HG03354 (cell line): ENCODE results near the gene ACVR1C.

Source experiments
- ATAC-seq: cut with Tn5 transposase; IDR thresholded peaks from one replicate; pipeline ENCODE4 v1.9.1; 2021; ENCODE audit warnings: mild to moderate bottlenecking; ENCODE audit not compliant: unreplicated experiment, poor library complexity, severe bottlenecking

ACVR1C gene

DNA sequence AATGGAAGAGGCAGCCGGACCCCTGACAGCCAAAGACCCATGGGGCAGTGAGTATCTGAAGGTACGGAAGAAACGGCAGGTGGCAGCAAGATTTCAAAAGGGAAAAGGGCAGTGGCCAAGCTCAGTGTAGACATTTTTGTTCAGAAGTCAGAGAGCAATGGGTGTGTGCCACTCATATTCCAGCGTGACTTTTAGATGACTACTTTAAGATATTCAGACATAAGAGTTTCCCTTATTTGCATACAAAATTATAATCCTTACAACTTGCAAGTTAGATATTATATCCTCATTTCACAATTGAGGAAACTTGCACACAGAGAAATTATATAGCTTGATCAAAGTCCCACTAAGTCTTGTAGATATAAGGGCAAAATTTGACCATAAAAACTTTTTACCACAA lies 124.0 kb downstream of the ACVR1C start:
- ATAC-seq, result no peak

DNA sequence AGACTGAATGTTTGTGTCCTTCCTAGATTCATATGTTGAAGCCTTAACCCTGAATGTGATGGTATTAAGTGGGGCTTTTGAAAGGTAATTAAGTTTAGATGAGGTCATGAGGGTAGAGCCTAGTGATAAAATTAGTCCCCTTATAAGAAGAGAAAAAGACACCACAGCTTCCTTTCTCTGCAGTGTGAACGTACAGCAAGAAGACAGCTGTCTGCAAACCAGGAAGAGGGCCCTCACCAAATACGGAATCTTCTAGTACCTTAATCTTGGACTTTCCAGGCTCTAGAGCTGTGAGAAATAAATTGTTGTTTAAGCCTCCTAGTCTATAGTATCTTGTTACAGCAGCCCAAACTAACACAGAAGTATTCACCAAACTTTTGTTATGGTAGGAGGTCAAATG lies 127.6 kb downstream of the ACVR1C start:
- no peak for ATAC-seq

DNA sequence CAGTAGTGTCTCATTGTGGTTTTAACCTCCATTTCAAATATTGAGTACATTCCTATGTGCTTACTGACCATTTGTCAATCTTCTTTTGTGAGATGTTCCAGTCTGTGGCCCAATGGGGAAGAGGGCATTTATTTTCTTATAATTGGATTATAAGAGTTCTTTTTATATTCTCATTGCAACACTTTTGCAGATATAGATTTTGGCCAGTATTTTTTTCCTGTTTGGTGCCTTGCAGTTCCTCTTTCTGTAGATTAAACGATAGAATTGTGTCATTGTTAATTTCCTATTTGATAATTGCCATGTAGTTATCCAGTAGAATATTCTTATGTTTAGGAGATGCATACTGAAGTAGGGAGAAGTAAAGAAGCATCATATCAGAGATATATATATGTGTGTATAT lies 128.3 kb downstream of the ACVR1C start:
- no peak for ATAC-seq

DNA sequence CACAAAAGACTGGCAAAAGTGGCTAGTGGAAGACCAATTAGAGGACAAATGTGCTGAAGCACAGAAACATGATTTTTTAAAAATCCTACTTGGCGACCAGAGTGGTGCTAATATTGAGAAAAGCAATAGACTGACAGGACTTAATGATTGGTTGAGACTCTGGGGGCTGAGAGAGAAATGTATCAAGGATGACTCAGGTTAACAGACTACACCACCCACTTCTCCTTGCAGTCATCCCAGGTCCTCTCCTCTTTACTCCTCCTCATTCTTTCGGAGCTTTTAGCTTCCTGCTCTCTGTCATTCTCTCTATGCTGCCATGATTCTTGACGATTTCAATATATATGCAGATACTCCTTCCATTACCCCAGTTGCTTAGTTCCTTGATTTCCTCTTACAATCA lies 130.2 kb downstream of the ACVR1C start:
- ATAC-seq, result no peak

DNA sequence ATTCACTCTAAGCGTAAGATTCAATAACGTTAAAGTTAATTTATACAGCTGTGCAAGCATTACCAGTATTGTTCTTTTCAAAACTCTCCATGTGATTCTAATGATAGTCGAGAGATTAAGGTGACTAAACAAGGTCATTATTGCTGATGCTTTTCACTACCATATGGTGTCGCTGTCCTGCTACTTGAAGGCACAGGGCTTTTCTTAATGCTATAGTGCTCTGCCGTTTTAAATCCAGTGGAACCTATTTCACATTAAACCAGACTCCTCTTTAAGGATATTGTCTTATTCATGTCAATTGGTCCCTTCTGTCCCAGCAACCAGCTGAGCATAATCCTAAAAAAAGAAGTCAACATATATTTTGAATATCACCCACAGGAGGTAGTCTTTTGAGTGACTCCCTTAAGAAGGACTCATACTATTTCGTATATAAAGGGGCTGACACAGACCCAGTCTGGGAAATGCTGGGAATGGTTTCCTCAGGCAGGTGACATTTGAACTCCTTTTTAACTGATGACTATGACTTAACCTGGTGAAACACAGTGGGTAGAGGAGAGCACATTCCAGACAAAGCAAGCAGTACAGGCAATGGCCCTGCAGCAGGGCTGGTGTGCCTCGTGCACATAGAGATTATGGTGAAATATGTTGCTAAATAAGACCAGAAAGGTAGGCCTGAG lies 130.9 kb downstream of the ACVR1C start:
- ATAC-seq, result peak; percentile 92

DNA sequence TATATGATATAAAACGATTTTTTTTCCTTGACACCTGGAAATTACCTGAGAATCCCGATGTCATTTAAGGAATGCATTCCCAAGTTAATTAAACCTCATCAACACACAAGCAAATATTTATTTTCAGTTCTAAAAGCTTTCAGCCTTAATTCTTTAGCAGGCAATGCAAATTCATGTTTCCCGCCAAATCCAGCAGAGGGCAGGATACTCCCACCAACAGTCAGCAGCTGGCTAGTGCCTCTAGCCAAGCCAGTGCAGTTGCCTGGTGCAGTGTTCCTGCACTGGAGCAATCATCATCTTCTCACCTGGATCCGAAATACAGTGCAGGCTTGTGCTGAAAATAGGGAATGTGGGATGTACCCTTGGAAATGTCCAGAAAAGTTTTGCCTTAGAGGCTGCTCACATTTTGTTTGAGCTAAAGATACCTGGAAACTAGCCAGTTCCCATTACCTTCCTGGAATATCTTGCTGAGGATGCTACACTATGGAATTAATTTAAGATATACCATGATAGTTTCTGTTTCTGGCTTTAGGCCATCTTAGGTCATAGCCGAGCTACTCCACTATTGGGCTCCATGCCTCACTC lies 136.4 kb downstream of the ACVR1C start:
- peak; percentile 98 for ATAC-seq

DNA sequence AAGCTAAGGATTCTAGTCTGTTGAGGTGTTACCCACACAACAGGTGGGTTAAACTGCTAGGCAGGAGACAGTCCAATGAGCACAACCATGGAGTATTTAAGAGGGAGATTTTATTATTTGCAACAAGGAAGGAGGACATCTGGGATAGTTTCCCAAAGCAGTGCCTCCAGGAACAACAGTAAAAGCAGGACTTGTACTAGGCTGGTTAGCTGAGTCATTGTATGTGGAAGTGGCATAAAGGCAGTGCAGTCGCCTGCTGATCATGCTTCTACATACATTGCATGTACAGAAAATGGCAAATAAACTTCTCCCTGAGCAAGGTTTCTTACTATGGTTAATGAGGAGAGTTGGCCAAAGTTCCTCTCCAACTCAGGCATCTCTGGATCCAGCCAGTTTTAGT lies 138.7 kb downstream of the ACVR1C start:
- no peak for ATAC-seq

DNA sequence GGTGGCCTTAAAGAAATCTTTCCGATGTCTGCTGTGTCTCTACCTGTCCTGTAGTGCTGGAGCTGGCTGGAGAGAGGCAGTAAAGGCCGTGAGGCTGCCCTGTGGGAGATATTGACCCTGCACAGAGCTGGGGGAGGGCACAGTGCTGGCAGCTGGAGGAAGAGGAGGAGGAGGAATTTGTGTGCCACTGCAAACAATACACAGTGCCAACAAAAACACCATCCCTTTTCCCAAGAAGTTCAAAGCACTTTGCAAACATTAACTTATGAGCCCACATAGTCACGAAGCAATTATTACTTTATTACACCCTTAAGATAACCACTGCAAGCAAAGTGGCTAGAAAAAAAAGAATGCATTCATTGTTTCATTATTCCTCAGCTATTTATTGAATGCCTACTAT lies 139.8 kb downstream of the ACVR1C start:
- ATAC-seq, result no peak

DNA sequence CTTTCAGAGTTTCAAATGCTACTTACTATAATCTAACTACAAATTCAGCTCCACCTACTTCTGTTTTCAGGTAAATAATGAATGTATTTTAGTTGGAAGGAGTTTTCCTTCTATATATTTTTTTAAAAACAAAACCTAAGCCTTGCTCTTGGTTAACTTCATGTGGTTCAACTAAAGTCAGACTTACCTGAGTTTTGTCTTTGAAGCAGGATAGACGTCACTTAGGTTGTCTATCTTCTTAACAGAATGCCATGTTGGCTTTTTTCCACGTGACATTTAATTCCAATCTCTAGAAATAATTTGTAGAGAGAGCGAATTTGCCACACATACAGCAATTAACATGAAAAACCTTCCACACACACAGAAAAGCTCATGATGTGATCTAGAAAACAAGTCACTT lies 140.9 kb downstream of the ACVR1C start:
- no peak for ATAC-seq

DNA sequence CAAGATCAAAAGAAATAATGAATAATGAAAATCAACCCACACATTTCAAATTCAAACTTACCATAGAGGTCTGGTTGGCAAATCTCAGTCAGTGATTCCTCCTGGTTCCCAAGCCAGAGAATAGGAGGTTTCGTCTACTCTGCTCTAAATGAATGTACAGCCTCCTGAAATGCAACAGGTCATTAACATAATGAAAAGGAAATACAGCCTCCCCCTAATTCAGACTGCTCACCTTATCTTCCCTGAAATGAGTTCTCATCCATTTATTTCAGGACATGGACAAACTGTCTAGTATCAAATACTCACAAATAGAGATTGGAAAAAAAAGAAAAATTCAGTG lies 141.4 kb downstream of the ACVR1C start:
- no peak for ATAC-seq

DNA sequence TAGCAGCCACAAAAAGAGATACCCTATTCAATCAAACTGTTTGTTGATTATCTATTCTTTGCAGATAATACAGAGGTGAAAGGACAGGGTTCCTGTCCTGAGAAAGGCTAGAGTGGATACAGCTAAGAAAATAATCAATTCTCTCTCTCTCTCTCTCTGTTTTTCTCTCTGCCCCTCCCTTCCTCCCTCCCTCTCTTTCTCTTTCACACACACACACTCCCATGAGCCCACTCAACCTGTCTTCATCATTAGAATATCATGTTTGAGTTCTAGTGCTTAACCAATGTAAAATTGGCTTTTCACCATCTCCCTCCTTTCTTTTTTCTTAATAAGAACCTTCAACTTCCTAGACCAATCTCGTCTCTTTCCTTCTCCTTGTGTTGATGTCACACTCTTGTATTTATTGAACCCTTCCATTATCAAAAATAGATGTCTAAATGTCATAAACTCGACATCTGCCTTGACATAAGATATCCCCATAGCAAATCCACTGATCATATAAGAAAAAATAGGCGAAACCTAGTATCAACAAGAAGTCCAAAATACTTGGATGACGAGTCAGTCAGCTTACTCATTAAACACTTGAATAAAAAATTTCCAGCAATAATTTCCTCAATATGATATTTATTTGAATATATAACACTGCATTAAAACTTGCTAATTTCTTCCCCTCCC lies 141.9 kb downstream of the ACVR1C start:
- ATAC-seq, result no peak

DNA sequence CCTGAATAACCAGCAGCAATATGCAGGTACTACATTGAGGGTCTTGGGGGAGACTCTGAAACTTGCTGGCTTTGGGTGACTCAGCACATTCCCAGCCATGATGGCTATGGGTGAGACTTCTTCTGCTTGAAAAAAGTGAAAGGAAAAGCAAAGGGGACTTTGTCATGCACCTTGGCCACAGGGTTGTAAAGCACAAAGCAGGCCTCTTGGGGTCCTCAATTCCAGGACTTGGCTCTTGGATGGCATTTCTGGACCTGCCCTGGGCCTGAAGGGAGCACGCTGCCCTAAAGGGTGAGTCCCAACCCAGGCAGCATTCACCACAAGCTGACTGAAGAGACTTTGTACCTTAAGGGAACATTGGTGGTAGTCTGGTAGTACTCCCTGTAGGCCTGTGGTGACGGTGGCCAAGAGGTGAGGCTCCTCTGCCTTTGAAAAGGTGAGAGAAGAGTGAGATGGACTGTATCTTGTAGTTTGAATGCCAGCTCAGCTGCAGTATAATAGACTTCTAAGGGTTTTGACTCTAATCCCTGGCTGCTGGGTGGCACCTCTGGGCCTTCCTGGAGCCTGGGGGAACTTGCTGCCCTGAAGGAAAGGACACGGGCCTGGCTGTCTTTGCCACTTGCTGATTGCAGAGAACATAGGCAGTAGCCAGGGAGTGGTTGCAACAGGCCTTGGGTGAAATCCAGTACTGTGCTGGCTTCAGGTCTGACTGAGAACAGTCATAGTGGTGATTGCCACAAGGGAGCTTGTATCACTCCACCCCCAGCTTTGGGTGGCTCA lies 148.3 kb downstream of the ACVR1C start:
- peak; percentile 76 for ATAC-seq

DNA sequence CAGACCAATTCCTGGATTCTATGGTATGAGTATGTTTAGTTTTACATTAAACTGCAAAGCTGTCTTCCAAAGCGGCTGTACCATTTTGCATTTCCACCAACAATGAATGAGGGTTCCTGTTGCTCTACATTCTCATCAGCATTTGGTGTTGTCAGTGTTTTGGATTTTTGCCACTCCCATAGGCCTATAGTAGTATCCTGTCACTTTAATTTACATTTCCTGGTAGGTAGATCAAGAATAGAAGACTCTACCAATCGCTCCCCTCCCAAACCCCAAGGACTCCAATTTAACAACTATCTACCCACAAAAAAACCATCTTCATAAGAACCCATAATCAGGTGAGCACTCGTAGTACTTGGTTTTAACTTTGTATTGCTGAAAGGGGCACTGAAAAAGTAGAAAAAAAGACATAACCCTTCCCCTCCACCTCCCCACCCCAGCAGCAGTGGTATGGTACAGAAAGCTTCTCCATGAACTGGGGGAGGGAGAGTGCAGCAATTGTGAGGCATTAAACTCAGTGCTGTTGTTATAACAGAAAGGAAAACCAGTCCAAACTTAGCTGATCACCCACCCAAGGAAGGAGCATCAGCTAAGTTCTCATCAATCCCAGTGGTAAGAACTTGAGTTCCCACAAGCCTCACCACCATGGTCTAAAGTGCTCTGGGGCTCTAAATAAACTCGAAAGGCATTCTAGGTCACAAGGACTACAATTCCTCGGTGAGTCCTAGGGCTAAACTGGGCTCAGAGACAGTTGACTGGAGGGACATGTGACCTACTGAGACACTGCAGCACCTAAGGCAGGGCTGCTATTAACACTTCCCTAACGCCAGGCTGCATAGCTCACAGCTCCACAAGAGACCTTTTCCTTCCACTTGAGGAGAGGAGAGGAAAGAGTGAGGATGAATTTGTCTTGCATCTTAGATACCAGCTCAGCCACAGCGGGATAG lies 149.3 kb downstream of the ACVR1C start:
- ATAC-seq, result peak; percentile 35

DNA sequence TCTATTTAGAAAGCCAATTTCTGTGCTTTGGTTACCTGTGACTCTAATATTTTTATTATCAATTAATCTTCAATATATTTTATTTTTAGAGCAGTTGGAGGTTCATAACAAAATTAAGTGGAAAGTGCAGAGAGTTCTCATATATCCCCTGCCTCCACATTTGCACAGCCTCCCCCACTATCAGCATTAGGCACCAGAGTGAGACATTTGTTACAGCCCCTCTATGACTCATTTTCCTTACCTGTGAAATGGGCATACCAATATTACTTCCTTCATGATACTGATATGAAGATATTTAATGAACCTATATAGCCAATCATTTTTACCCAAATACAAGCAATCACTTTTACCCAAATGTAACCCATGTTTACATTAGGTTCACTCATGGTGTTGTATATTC lies 150.7 kb downstream of the ACVR1C start:
- no peak for ATAC-seq

DNA sequence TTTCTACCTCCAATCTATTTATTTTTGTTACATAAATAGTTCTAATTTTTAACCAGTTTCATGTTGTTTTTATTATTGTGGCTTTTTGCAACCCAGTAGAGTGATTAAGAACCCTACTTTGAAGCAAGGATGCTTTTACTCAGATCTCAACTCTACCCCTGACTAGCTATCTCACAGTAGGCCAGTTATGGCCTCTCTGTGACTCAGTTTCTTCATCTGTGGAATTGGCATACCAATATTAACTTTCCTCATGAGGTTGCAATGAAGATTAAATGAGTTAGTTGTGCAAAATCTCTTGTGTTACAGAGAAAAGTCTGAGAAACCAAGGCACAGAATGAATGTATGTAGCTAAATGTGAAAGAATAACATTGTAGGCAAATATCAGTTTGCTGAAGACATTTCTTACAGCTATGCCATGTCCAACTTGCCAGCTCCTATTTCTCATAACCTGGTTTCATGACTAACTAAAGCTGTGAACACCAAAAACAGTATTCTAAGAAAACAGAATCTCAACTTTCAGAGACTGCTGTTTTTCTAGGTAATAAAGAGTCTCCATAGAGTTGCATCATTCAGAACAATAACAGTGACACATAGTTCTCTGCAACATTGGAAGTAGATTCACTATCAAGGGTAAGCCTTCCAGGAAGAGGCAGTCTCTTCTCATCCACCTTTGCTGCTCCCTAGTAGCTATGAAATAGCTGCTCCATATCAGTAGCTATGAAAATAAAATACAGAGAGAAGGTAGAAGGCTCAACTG lies 151.5 kb downstream of the ACVR1C start:
- no peak for ATAC-seq
